Uterus (tissue), 4 donors: ENCODE data around the gene FCRLA. TPM values are rescaled to one million over a fixed set of nuclear protein-coding genes. Genes with fewer than 3 reads are reported as not detected.
A peak's percentile ranks its signal among the peaks of the same experiment; 100 is the strongest.
"Not testable (repeated sequence)": the region's sequence is repeated elsewhere in the genome, so short reads cannot be mapped to it uniquely, and the experiment has no call there.

Experiments
- DNase-seq, 2 donors: peaks; one replicate each; pipeline ENCODE4 v3.0.0-alpha.2; 2019 to 2020
- H3K27ac ChIP-seq, 2 donors: fragments of 200-600 bp; sonication (generic); 1 replicate in 1 of 2; 2 replicates in 1 of 2; pipeline ENCODE4 v1.5.1; 2016 to 2018
- H3K27me3 ChIP-seq, 2 donors: fragments of 200-600 bp; sonication (generic); one replicate each; pipeline ENCODE4 v1.5.1; 2018 to 2019; ENCODE audit warnings: control low read depth in 1 of 2
- H3K36me3 ChIP-seq, 2 donors: fragments of 200-600 bp; sonication (generic); one replicate each; pipeline ENCODE4 v1.5.1; 2019; ENCODE audit warnings: control low read depth in 1 of 2
- H3K4me1 ChIP-seq, 2 donors: fragments of 200-600 bp; sonication (generic); one replicate each; pipeline ENCODE4 v1.5.1; 2018 to 2019; ENCODE audit warnings: control low read depth in 1 of 2
- H3K4me3 ChIP-seq, 2 donors: fragments of 200-600 bp; sonication (generic); 1 replicate in 1 of 2; 2 replicates in 1 of 2; pipeline ENCODE4 v1.5.1; 2018 to 2019; ENCODE audit warnings: mild to moderate bottlenecking in 1 of 2
- H3K9me3 ChIP-seq, 2 donors: fragments of 200-600 bp; sonication (generic); one replicate each; pipeline ENCODE4 v1.5.1; 2019; ENCODE audit warnings: control low read depth in 1 of 2
- POLR2A ChIP-seq, 2 donors: fragments of 450-650 bp; IDR thresholded peaks; one replicate each; pipeline ENCODE4 v1.6.1; 2016; ENCODE audit warnings: antibody characterized with exemption in 2 of 2, mild to moderate bottlenecking in 1 of 2, moderate library complexity in 1 of 2
- intact Hi-C: fragments of 100-400 bp; cut with DNase I; formaldehyde crosslinking; loops from one replicate; pipeline ENCODE4 v1.15.1; 2023; ENCODE audit warnings: low total_unique reads
- total RNA-seq, 4 donors: library from RNA; depleted of rRNA in 3 of 4; stranded (reverse); fragments of >200 nt in 3 of 4; gene quantifications; one replicate each; pipeline versions ENCODE4 v1.1.0 to v1.2.4, GENCODE V29; 2014 to 2023
- TF ChIP-seq, protein P1 (sequence below), 4 experiments: fragments of 200-600 bp in 2 of 4; fragments of 450-650 bp in 2 of 4; sonication (generic) in 2 of 4; IDR thresholded peaks; one replicate each; pipeline ENCODE4 v1.5.1; 2016 to 2019; ENCODE audit warnings: antibody characterized with exemption in 4 of 4, mild to moderate bottlenecking in 2 of 4, moderate library complexity in 1 of 4
- donor health status: DM: yes; HTN: yes; CAD: no.

The FCRLA gene
- total RNA-seq, 4 donors from 2014 or later = 0.41 TPM; not detected in 3

DNA sequence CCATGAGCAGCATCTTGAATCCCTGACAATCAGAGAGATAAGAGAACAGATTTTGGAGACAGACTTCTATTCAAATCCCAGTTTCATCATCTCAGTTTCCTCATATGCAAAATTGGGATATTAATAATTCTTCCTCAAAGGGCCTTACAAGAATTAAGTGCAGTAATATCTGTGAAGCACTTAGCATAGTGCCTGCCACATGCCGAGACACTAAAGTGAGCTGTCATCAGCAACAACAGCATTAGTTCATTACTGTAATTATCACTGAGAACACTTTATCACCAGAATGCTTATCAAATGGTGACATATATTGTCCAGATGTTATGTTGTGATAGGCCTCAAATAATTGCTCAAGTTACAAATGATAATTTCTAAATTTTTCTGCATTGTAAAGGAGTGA is 13.4 kb downstream of the FCRLA start:
- intact Hi-C loops = no loop called here
- Histone ChIP-seq H3K4me3 (no peak overlapping the region), H3K27me3 (no peaks in the 10 kb centered on the region), H3K36me3 (no peaks in the 10 kb centered on the region), H3K4me1 (no peaks in the 10 kb centered on the region), H3K9me3 (no peaks in the 10 kb centered on the region), H3K27ac (no peak overlapping the region)
- DNase-seq = no peak
- no peak for TF ChIP-seq POLR2A (IDR thresholded peaks at IDR 0.05)

DNA sequence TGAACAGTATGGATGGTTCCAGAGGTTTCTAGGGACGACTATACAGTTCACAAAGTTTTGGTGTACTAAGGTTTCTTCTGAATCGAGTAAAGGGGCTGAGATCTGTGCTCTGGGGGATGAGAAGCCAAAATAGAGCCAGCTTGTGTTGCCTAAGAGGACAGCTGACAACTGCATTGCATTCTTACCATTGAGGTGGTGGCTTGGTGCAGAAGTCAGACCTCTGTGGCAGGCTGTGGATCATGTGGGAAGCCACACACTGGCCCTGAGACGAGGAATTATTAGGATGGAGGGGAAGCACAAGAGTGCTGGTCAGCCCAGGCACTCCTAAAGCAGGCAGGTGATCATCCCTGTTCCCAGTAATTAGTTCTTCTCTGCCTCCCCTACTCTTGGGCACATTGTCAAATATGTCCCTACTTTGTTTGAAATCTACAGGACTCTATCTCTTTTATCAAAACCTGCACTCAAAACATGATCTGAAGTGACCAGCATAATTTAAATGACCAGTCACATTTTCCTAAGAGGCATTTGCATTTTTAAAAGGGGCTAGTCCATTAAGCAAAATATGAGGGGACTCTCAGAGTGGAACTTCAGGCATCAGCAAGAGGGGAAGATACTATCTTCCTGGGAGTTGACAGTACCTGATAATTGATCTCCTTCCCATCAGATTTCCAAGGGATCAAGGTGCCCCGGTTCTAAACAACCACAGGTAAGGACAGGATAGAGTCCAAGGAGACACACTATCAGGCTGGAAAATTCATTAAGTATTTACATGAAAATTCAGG is 14.1 kb downstream of the FCRLA start, which contains the start of gene FCRLB:
Gene FCRLB (plus strand): TSS at position 589 of the 782 bp plus-strand sequence. CDS start 1,129 bp downstream, outside the sequence.
- Histone ChIP-seq H3K27ac (no peak within 1 kb of the TSS), H3K36me3 (no peaks in the 10 kb centered on the region), H3K27me3 (no peaks in the 10 kb centered on the region), H3K4me3 (no peak within 1 kb of the TSS), H3K9me3 (no peaks in the 10 kb centered on the region), H3K4me1 (no peaks in the 10 kb centered on the region)
- no peak for TF ChIP-seq POLR2A (IDR thresholded peaks at IDR 0.05)
- TF ChIP-seq, protein P1, sequence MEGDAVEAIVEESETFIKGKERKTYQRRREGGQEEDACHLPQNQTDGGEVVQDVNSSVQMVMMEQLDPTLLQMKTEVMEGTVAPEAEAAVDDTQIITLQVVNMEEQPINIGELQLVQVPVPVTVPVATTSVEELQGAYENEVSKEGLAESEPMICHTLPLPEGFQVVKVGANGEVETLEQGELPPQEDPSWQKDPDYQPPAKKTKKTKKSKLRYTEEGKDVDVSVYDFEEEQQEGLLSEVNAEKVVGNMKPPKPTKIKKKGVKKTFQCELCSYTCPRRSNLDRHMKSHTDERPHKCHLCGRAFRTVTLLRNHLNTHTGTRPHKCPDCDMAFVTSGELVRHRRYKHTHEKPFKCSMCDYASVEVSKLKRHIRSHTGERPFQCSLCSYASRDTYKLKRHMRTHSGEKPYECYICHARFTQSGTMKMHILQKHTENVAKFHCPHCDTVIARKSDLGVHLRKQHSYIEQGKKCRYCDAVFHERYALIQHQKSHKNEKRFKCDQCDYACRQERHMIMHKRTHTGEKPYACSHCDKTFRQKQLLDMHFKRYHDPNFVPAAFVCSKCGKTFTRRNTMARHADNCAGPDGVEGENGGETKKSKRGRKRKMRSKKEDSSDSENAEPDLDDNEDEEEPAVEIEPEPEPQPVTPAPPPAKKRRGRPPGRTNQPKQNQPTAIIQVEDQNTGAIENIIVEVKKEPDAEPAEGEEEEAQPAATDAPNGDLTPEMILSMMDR (IDR thresholded peaks at IDR 0.05) = no peak
- intact Hi-C loops = no loop called here
- DNase-seq = no peak

DNA sequence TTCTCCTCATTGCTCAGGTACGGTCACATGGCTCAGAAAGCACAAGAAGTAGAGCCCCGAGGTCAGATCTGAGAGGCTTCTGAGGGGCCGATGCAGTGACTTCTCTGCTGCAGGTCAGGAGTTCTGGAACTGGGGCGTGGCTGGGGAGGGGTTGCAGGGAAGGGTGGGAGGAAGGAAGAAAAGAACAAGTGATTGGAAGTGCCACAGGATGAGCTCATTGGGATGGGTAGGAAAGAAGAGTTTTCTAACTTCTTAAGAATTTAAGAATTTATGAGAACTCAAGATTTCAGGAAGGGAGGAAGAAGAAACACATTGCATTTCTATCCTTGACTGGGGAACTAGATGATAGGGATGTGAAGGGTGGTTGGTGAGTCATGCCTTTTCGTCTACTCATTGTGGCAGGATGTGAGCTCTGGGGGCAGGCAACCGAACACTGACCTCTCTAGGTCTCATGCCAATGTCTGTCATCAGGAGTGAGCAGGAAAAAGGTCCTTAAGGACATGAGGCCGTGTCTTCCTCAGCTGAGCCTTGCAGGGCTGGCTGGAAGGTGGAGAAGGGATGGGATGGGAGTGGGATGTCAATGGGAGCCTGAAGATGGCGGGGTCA is 14.8 kb downstream of the FCRLA start:
- intact Hi-C loops = no loop called here
- TF ChIP-seq, protein P1 (IDR thresholded peaks at IDR 0.05) = no peak
- no peaks in the 10 kb centered on the region for H3K9me3 ChIP-seq

DNA sequence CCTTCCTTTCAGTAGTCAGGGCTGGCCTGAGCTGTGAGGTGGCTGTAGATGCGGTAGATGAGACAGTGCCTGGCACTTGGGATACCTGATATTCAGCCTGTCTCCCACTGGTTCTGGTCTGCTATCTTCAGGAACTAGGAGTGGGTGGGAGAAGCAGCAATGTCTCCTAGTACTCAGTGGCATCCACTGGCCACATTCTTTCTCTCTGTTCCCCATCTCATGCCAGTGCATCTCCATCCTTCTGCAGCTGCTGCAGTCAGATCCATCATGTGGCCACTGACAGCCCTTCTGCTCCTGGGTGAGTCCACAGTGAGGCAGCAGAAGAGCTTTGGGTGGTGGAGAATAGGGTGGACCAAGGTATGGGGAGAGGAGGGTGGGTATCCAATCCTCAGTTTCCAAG is 15.4 kb downstream of the FCRLA start:
- TF ChIP-seq, protein P1 (IDR thresholded peaks at IDR 0.05) = no peak
- no peak for TF ChIP-seq POLR2A (IDR thresholded peaks at IDR 0.05)
- no peak overlapping the region for H3K27ac ChIP-seq
- intact Hi-C loops = no loop called here
- H3K4me1 ChIP-seq = no peaks in the 10 kb centered on the region
- H3K9me3 ChIP-seq = no peaks in the 10 kb centered on the region
- H3K27me3 ChIP-seq = no peaks in the 10 kb centered on the region
- no peaks in the 10 kb centered on the region for H3K36me3 ChIP-seq
- H3K4me3 ChIP-seq = no peak overlapping the region
- DNase-seq = no peak

More for the DNA sequence above, 14.8 kb downstream of the FCRLA start:
- DNase-seq = no peak
- Histone ChIP-seq H3K27ac (no peak overlapping the region), H3K36me3 (no peaks in the 10 kb centered on the region), H3K4me1 (no peaks in the 10 kb centered on the region), H3K4me3 (no peak overlapping the region), H3K27me3 (no peaks in the 10 kb centered on the region)

- Histone ChIP-seq H3K27ac (no peak overlapping the region), H3K9me3 (no peaks in the 10 kb centered on the region), H3K4me3 (no peak overlapping the region), H3K27me3 (no peaks in the 10 kb centered on the region), H3K36me3 (no peaks in the 10 kb centered on the region), H3K4me1 (no peaks in the 10 kb centered on the region)
- TF ChIP-seq POLR2A (IDR thresholded peaks at IDR 0.05) = no peak
- TF ChIP-seq, protein P1 (IDR thresholded peaks at IDR 0.05) = no peak
- DNase-seq = no peak
- intact Hi-C loops = no loop called here
Observed at GRCh38 chr1:161723459-161724141, 16.6 kb downstream of the FCRLA start.

DNA sequence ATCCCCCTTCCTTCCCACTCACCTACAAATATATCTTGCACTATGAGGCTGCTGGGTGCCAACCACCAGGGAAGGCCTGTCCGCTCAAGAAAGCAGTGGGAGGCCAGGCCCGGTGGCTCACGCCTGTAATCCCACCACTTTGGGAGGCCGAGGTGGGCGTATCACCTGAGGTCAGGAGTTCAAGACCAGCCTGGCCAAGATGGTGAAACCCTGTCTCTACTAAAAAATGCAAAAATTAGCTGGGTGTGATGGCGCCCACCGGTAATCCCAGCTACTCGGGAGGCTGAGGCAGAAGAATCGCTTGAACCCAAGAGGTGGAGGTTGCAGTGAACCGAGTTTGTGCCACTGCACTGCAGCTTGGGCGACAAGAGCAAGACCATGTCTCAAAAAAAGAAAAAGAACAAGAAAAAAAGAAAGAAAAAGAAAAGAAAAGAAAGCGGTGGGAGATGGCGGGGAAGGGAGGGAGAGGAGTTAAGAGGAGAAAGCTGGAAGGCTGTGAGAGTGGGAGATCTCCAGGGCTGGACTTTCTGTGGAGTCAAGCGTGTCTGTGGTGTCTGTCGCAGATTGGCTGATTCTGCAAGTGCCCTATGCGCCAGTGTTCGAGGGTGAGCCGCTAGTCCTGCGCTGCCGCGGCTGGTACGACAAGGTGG is 18.4 kb downstream of the FCRLA start:
- intact Hi-C loops, DNase-seq, H3K27me3 ChIP-seq, H3K36me3 ChIP-seq, H3K4me1 ChIP-seq, H3K9me3 ChIP-seq: not testable (repeated sequence)
- peak overlapping the region; percentile 58 to 74 for H3K4me3 ChIP-seq
- H3K27ac ChIP-seq = peak overlapping the region; percentile 89 to 91
